GM11168 (cell line): ENCODE data around the gene FCHO1.
"Not testable (repeated sequence)": the region's sequence is repeated elsewhere in the genome, so short reads cannot be mapped to it uniquely, and the experiment has no call there.

ENCODE experiments used
- in situ Hi-C: fragments of 300-500 bp; cut with MboI; formaldehyde crosslinking; loops from one replicate; pipeline ENCODE4 v1.12.0; 2022; ENCODE audit warnings: low sequenced_read_pairs; ENCODE audit not compliant: unreplicated experiment

The FCHO1 gene

DNA sequence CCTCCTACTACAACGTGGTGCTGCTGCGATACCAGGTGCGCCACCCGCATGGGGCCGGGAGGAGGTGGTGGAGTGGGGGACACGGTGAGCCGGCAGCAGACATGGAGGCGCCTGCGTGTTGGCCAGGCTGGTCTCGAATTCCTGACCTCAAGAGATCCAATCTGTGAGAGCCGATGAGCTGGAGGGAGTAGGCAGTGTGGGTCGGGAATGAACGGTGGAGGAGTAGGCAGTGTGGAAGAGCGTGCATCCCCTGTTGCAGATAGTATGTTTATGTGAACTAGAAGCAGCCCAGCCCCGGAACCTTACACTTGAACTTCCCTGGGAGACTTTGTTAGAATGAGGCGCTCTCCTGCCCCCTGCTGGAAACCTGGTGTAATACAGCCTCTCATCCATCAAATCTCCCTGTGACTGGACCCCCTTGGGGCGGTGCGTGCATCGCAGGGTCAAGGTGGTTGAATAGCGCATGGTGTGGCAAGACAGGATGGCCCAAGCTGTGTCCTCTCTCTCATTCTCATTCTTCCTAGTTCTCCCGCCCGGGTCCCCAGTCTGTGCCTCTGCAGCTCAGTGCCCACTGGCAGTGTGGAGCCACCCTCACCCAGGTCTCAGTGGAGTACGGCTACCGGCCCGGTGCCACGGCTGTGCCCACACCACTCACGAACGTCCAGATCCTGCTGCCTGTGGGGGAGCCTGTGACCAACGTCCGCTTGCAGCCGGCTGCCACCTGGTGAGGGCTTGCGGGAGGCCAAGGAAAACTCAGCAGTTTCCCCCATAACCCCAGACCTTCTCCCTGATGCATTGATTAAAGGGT lies 33.1 kb downstream of the FCHO1 start:
- in situ Hi-C loops: no loop called here

DNA sequence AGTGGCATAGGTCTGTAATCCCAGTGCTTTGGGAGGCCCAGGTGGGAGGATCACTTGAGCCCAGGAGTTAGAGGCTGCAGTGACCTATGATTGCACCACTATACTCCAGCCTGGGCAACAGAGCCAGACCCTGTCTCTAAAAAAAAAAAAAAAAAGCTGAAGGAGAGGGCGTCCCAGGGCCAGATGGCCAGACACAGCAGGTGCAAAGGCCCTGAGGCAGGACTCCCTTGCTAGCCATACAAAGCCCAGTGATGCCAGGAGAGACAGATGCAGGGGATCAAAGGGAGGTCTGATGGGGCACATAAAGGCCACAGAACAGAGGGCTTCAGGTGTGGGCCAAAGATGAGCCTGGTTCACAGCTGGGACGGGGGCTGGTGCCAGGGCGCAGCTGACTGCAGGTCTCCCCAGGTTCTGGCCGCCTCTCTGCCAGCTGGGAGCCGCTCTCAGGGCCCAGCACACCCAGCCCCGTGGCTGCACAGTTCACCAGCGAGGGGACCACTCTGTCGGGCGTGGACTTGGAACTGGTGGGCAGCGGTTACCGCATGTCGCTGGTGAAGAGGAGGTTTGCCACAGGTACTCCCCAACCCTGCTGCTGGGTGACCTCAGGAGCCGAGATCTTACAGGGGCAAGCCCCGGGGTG lies 36.1 kb downstream of the FCHO1 start:
- in situ Hi-C loops: no loop called here

DNA sequence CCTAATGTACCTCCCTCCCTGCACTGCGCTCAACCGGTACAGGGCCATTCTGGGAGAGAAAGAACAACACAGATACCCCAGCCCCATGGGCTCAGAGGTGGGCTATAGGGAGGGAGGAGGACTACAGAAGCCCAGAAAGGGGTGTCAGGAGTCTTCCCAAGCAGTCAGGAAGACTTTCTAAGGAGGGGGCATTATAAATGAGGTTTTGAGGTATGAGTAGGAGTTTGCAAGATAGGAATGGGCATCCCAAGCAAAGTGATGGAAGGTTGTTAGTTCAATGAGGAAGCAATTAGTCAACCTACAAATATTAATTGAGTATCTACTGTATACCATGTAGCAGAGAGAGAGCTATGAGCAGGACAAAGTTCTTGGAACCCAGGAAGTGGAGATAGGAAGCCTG lies 37.4 kb downstream of the FCHO1 start:
- in situ Hi-C loops: no loop called here

DNA sequence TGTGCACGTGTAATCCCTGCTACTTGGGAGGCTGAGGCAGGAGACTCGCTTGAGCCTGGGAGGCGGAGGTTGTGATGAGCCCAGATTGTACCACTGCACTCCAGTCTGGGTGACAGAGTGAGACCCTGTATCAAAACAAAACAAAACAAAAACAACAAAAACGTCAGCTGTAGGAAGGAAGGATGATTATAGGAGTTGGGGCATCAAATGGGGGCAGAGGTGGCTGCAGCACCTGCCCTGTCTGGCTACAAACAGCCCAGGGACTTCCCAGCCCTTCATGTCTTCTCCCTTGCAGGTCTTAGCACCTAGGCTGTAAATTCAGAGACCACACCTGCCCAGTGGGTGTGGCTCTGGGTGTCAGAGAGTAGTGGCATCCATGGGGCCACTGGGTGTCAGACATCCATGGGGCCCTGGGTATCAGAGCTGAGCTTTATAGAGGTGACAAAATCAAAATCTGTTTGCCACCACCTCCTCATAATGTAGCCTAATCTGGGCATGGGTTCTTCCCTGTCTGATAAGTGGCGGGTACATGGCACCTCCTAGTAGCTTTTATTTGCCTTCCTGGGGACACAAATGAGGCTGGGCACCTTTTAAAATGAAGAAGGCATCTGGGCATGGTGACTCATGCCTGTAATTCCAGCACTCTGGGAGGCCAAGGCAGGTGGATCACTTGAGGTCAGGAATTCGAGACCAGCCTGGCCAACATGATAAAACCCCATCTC lies 38.9 kb downstream of the FCHO1 start:
- in situ Hi-C loops: no loop called here

DNA sequence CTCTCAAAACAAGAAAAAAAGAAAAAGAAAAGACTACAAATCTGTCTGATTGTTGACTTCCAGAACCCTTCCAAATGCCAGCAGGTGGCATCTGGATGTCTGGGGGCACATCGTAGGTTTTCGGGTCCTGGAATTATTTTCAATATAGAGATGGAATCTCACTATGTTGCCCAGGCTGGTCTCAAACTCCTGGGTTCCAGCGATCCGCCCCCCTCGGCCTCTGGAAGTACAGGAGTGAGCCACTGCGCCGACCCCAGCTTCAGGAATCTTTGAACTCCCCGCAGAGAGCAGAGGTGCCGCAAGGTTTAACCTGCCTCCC lies 43.1 kb downstream of the FCHO1 start:
- in situ Hi-C loops: no loop called here

DNA sequence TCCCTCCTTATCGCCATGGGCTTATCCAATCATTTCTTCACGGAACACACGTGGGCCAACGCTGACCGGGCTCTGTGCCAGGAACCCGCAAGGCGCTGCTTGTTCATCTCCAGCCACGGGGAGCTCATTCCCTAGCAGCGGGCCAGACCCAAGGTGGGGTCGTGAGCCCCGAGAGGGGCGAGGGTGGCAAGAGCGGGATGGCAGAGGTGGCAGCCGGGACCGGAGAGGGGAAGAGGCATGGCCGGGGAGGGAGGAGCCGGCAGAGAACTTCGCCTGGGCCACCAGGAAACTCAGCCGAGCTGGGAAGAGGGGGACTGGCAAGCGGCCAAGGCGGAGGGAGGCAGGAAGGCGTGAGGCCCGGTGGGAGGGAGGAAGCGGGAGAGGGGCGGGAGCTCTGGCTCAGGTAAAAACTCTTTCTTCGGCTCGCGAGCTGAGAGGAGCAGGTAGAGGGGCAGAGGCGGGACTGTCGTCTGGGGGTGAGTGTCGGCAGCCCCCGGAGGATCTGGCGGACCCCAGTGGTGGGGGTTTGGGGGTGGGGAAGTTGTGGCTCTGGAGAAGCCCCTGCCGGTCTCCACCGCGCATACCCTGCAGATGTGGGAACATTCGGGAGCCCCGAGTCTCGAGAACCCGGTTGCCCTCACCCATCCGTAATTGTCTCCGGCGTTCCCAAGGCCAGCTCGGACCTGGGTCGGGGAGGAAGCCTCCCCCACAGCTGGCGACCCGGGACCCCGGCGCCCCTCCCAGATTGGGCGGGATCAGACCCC lies 43.6 kb downstream of the FCHO1 start, which contains the start of gene B3GNT3:
Gene B3GNT3, plus strand, starts transcription at position 408 of the 764 bp plus-strand sequence. CDS start 12,670 bp downstream, outside the sequence.
- in situ Hi-C loops: no loop called here

DNA sequence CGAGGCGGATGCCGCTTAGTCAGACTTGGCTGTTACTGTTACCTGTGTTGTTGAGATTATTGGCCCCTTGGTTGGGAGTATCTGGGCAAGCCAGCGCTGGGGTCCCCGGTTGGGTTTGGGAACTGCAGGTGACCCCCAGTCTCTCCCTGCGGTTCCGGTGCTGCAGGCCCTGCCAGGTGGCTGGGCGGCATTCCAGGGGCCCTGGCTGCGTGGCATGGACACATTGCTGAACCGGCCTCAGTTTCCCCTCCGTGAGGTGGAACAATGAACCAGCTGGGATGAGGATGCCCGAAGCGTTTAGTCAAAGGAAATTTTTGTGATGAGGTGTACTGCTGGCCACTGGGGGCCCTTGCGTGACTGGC lies 44.2 kb downstream of the FCHO1 start:
- in situ Hi-C loops: no loop called here

DNA sequence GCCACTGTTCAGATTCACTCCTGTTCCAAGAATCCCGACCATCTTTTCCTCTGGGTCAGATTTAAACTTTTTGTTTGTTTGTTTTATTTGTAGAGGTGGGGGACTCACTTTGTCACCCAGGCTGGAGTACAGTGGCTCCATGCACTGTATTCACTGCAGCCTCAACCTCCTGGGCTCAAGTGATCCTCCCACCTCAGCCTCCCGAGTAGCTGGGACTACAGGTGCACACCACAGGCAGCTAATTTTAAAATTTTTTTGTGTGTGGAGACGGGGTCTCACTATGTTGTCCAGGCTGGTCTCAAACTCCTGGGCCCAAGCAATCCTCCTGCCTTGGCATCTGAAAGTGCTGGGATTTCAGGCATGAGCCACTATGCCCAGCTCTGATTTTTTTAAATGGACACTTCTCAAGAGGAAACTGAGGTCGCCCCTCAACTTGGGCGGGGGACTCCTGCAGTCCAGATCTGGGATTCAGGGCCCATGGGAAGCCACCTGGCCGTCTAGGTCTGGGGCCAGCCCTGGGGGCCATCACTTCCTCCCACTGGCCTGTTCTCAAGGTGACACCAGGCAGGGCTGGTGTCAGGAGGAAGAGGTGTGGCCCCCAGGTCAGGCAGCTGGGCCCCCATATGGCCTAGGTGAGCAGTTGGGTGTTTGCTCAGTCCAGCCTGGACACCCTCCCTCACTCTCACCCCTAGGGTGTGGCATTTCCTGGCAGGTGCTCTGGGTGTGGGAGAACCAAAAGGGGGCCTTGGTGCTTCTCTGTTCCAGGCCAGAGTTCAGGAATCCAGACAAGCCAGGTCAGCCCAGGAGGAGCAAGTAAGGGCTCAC lies 44.9 kb downstream of the FCHO1 start:
- in situ Hi-C loops: no loop called here

DNA sequence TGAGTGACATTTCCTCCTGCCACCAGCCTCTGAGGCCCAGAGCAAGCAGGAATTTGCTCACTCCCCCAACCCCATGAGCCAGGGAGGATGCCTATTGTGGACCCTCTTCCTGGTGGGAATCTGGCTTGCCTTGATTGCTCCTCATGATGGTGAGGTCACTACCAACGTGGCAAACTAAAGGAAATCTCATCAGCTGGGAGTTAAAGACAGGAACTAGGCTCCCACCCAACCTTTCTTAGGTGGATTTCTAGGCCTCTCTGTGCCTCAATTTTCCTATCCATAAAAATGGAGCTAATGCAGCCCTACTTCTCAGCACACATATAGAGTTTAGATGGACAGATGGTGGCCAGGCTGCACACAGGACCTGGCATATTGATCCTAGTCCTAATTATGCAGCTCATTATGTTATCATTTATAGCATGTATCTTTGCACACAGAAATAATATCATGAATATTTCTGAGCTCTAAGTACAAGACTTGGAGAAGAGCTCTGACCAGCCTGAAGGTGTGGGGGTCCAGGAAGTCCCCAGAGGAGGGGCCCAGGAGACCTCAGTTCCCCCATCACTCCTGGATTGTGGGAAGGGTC lies 45.7 kb downstream of the FCHO1 start:
- in situ Hi-C loops: no loop called here

DNA sequence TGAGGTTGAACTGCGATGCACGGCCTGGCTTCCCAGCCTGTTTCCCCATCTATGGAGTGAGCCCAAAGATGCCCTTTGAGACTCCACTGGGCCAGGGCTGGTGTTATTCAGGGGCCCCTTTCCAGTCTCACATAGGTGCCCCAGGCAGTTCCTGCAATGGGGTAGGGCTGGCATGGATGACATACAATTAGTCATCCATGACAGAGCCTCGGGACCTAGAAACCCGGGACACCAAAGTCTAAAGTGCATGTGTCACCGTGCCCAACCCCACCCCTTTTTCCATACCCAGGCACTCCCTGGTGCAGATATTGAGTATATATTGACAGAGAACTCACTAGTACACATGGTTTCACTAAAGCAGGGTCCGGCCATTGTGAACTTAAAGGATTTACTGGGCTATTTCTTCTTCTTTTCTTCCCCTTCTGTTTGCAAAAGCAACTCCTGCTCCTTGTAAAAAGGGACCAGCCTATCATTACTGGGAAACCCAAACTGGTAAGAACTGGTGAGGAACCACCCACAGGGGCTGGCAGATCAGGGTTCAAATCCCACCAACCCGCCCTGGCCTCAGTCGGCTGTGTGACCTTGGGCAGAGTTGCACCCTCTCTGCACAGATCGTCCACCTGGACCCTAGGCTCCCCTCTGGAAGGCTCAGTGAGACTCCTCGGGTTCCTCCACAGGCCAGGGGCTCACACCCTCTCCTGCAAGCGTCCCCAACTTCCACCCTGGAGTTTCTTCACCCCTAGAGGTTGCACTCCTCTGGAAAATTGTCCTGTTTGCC lies 46.3 kb downstream of the FCHO1 start:
- in situ Hi-C loops: no loop called here

DNA sequence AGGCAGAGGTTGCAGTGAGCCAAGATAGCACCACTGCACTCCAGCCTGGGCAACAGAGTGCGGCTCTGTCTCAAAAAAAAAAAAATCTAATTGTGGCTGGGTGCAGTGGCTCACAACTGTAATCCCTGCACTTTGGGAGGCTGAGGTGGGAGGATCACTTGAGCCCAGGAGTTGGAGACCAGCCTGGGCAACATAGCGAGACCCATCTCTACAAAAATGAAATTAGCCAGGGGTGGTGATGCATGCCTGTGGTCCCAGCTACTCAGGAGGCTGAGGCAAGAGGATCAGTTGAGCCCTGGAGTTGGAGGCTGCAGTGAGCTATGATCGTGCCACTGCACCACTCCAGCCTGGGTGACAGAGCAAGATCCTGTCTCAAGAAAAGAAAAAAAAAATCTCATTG lies 47.3 kb downstream of the FCHO1 start:
- in situ Hi-C loops: not testable (repeated sequence)

DNA sequence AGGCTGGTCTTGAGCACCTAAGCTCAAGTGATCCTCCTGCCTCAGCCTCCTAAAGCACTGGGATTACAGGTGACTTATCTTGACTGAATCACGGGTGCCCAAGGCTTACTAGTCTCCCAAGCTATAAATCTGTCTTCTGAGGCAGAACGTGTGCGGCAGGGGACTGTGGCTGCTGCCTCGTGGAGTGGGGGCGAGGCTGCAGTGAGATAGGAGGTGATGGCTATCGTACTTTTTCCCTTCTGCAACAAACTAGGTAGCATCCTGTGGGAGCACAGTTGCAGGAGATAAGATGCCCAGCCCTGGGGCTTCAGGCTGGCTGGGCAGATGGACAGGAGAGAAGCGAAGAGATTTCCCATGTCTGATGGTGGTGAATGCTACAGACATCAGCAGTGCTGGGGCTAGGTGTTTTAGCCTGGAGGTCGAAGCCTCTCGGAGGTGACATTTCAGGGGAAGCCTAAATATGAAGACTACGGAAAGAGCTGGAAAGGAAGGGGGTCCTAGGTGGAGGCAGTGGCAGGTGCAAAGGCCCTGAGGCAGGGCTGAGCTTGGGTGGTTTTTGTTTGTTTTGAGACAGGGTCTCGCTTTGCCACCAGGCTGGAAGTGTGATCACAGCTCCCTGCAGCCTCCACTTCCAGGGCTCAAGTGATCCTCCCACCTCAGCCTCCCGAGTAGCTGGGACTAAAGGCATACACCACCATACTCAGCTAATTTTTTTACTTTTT lies 51.0 kb downstream of the FCHO1 start:
- in situ Hi-C loops: no loop called here

DNA sequence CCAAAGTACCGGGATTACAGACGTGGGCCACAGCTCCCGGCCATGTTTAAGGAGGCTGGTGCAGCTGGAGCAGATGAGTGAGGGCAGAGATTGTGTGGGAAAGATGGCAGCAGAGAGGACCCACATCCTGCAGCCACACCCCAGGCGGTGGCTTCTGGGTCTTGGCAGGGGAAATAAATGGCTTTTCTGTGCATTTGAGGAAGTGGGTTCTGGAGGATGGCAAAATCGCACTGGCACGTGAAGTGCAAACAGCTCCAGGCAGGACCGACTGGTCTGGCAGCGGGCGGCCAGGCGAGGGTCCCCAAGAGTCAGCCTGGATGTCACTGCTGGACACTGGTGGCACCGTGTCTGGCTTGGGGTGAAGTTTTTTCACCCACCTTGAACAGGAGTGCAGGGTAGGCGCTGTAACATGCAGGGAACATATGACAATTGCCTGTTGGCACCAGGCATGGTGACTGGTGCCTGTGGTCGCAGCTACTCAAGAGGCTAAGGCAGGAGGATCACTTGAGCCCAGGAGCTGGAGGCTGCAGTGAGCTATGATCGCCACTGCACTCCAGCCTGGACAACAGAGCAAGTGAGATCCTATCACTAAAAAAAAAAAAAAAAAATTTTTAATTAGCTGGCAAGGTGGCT lies 52.1 kb downstream of the FCHO1 start:
- in situ Hi-C loops: no loop called here

DNA sequence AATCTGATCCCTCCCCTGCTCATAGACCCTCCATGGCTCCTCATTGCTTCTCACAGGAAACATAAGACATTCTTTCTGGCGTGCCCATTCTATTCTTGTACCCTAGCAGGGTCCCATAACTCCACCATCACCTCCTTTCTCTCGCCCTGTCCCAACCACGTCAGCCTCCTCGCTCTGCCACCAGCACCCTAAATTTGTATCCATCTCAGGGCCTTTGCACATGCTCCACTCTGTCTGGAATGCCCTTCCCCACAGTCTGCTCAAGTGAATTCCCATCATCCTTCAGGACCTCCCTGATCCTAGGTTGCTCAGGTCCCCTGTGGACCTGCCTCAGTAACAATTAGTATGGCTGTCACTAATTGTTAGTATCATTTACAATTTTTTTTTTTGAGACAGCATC lies 54.1 kb downstream of the FCHO1 start:
- in situ Hi-C loops: no loop called here

DNA sequence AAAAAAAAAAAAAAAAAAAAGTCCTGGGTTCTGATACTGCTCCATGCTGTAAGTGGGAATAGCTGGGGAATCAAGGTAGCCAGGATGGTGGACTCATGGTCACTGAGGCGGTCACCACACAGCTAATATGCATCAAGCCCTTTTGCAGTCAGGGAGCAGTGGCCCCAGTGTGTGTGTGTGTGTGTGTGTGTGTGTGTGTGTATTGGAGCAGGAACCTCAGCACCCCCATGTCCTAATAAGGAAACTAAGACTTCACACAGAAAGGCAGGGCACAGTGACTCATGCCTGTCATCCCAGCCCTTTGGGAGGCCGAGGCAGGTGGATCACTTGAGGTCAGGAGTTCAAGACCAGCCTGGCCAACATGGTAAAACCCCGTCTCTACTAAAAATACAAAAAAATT lies 55.7 kb downstream of the FCHO1 start:
- in situ Hi-C loops: no loop called here

DNA sequence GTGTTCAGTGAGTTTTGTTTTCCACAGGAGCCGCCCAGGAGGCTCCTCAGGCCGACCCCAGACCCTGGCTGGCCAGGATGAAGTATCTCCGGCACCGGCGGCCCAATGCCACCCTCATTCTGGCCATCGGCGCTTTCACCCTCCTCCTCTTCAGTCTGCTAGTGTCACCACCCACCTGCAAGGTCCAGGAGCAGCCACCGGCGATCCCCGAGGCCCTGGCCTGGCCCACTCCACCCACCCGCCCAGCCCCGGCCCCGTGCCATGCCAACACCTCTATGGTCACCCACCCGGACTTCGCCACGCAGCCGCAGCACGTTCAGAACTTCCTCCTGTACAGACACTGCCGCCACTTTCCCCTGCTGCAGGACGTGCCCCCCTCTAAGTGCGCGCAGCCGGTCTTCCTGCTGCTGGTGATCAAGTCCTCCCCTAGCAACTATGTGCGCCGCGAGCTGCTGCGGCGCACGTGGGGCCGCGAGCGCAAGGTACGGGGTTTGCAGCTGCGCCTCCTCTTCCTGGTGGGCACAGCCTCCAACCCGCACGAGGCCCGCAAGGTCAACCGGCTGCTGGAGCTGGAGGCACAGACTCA lies 56.5 kb downstream of the FCHO1 start:
- in situ Hi-C loops: no loop called here

DNA sequence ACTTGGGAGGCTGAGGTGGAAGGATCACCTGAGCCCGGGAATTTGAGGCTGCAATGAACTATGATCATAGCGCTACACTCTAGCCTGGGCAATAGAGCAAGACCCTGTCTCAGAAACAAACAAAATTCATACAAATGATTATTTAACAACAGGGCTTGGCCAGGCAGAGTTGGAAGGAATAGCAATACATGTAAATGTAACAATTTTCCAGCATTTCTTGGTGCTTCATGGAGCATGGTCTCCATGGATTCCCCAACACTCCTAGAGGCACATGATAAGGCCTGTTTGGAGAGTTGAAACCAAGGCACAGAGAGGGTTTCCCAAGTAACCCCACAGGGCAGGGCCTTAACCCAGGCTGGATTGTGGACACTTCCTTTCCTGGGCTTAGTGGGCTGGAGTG lies 59.8 kb downstream of the FCHO1 start:
- in situ Hi-C loops: no loop called here
